ENCODE data around the gene HNRNPU.

GRCh38 chr1:244800821-244801220 lies 63.5 kb downstream of the HNRNPU start:
- TF ChIP-seq POLR2A (IDR thresholded peaks at IDR 0.05; ENCODE audit: low read depth, low read length), result no peak
- TF ChIP-seq TAF1 (IDR thresholded peaks at IDR 0.05; ENCODE audit: borderline replicate concordance, low read depth, low read length), result no peak
- TF ChIP-seq POLR2AphosphoS5 (IDR thresholded peaks at IDR 0.05; ENCODE audit: low read depth, low read length), result no peak
